ENCODE measurements around the gene CCDC92B.
A peak's percentile ranks its signal among the peaks of the same experiment; 100 is the strongest.

CCDC92B gene

GRCh38 chr17:2708585-2709182, 40.8 kb downstream of the CCDC92B start:
- Histone ChIP-seq H3K4me3 (ENCODE audit: low read length) (peak overlapping the region; percentile 99), H3K79me2 (ENCODE audit: low read length) (peaks cover 89% of the 10 kb centered on the region), H3K9ac (ENCODE audit: low read length) (peak overlapping the region; percentile 87), H4K20me1 (ENCODE audit: insufficient read depth, low read length) (peaks cover 62% of the 10 kb centered on the region), H3K9me3 (ENCODE audit: insufficient read depth, low read length) (no peaks in the 10 kb centered on the region), H3K4me1 (ENCODE audit: low read length) (peaks cover 16% of the 10 kb centered on the region), H3K4me2 (ENCODE audit: low read length) (peak overlapping the region; percentile 94), H3K27me3 (ENCODE audit: low read depth, low read length) (no peaks in the 10 kb centered on the region), H2AFZ (ENCODE audit: low read depth, low read length) (no peak overlapping the region), H3K27ac (ENCODE audit: low read length) (peak overlapping the region; percentile 68), H3K36me3 (replicated peaks; ENCODE audit: low read depth, low read length) (no peaks in the 10 kb centered on the region)
- TF ChIP-seq CTCF (IDR thresholded peaks at IDR 0.05; ENCODE audit: low read depth, low read length) (no peak), EZH2phosphoT487 (IDR thresholded peaks at IDR 0.05; ENCODE audit: low read depth) (no peak)

GRCh38 chr17:2707721-2708584, 41.5 kb downstream of the CCDC92B start:
- no peak overlapping the region; the same call in 1 of the 2 replicates for H3K27ac ChIP-seq (ENCODE audit: low read length)

GRCh38 chr17:2706911-2707510, 42.4 kb downstream of the CCDC92B start:
- H3K79me2 ChIP-seq (ENCODE audit: low read length), result peaks cover 80% of the 10 kb centered on the region
- H3K4me3 ChIP-seq (ENCODE audit: low read length), result no peak overlapping the region
- H3K27me3 ChIP-seq (ENCODE audit: low read depth, low read length), result no peaks in the 10 kb centered on the region
- no peak overlapping the region for H2AFZ ChIP-seq (ENCODE audit: low read depth, low read length)
- no peak overlapping the region for H3K4me2 ChIP-seq (ENCODE audit: low read length)
- TF ChIP-seq EZH2phosphoT487 (IDR thresholded peaks at IDR 0.05; ENCODE audit: low read depth) (no peak), CTCF (IDR thresholded peaks at IDR 0.05; ENCODE audit: low read depth, low read length) (no peak)
- H3K4me1 ChIP-seq (ENCODE audit: low read length), result peaks cover 11% of the 10 kb centered on the region
- H3K27ac ChIP-seq (ENCODE audit: low read length), result no peak overlapping the region
- no peak overlapping the region for H3K9ac ChIP-seq (ENCODE audit: low read length)
- peaks cover 62% of the 10 kb centered on the region for H4K20me1 ChIP-seq (ENCODE audit: insufficient read depth, low read length)
- H3K9me3 ChIP-seq (ENCODE audit: insufficient read depth, low read length), result no peaks in the 10 kb centered on the region
- H3K36me3 ChIP-seq (replicated peaks; ENCODE audit: low read depth, low read length), result no peaks in the 10 kb centered on the region

More at GRCh38 chr17:2707721-2708584, 41.5 kb downstream of the CCDC92B start:
- Histone ChIP-seq H3K79me2 (ENCODE audit: low read length) (peaks cover 89% of the 10 kb centered on the region), H3K4me2 (ENCODE audit: low read length) (peak overlapping the region; percentile 94), H4K20me1 (ENCODE audit: insufficient read depth, low read length) (peaks cover 62% of the 10 kb centered on the region), H3K27me3 (ENCODE audit: low read depth, low read length) (no peaks in the 10 kb centered on the region), H2AFZ (ENCODE audit: low read depth, low read length) (no peak overlapping the region), H3K36me3 (replicated peaks; ENCODE audit: low read depth, low read length) (no peaks in the 10 kb centered on the region), H3K9me3 (ENCODE audit: insufficient read depth, low read length) (no peaks in the 10 kb centered on the region), H3K9ac (ENCODE audit: low read length) (peak overlapping the region; percentile 87), H3K4me1 (ENCODE audit: low read length) (peaks cover 16% of the 10 kb centered on the region), H3K4me3 (ENCODE audit: low read length) (peak overlapping the region; percentile 99)
- TF ChIP-seq CTCF (IDR thresholded peaks at IDR 0.05; ENCODE audit: low read depth, low read length) (peak; percentile 30), EZH2phosphoT487 (IDR thresholded peaks at IDR 0.05; ENCODE audit: low read depth) (no peak)

Measured in OCI-LY3 (cell line).